A549 (cell line): ENCODE measurements around the gene VLDLR. TPM values are rescaled to one million over a fixed set of nuclear protein-coding genes. Genes with fewer than 3 reads are reported as not detected.

Experiments used
- ATAC-seq, 2 experiments: fragments of 200-7000 bp in 1 of 2; fragments of >200 bp in 1 of 2; cut with Nextera tagmentation in 1 of 2; cut with Tn5 transposase in 1 of 2; 3 replicates each; pipeline versions ENCODE4 v1.8.0 to v1.9.1; 2018 to 2020; ENCODE audit warnings: mild to moderate bottlenecking in 1 of 2, moderate library complexity in 1 of 2
- CTCF ChIA-PET: fragments of 300-600 bp; sonication (Branson Sonifier 250); formaldehyde crosslinking; extraction: SDS; loops from one replicate; lab custom pipeline; 2021; ENCODE audit warnings: antibody characterized with exemption, inconsistent platforms; lab: Yijun Ruan, JAX
- POLR2A ChIA-PET: fragments of 350-600 bp; formaldehyde crosslinking; extraction: SDS; loops from one replicate; lab custom pipeline; 2021; ENCODE audit warnings: antibody characterized with exemption, inconsistent platforms; lab: Yijun Ruan, JAX
- DNase-seq, 2 experiments: peaks; one replicate each; pipeline versions ENCODE4 v3.0.0 to v3.0.0-alpha.2; 2011 to 2016; ENCODE audit warnings: low read depth in 1 of 2, low spot score in 1 of 2
- FAIRE-seq: peaks from 2 replicates; lab custom pipeline; 2011; peaks lifted over from hg19 to GRCh38; lab: Jason Lieb, UNC
- H3K27ac ChIP-seq, 2 experiments: fragments of >200 bp; sonication (Bioruptor Twin); formaldehyde crosslinking; 3 replicates each; pipeline ENCODE4 v1.5.1; 2016 to 2017
- H3K4me1 ChIP-seq: fragments of >200 bp; sonication (Bioruptor Twin); formaldehyde crosslinking; 3 replicates; pipeline ENCODE4 v1.6.1; 2016
- H3K4me2 ChIP-seq: fragments of >200 bp; sonication (Bioruptor Twin); formaldehyde crosslinking; 3 replicates; pipeline ENCODE4 v1.6.1; 2016
- H3K4me3 ChIP-seq: fragments of >200 bp; sonication (Bioruptor Twin); formaldehyde crosslinking; 3 replicates; pipeline ENCODE4 v1.5.1; 2016
- H3K9me3 ChIP-seq: fragments of >200 bp; sonication (Bioruptor Twin); formaldehyde crosslinking; 3 replicates; pipeline ENCODE4 v1.6.1; 2016
- CBX2 ChIP-seq: fragments of 200-600 bp; sonication (generic); IDR thresholded peaks from 2 replicates; pipeline ENCODE4 v1.6.1; 2016; ENCODE audit warnings: low read depth, mild to moderate bottlenecking, borderline replicate concordance
- CBX8 ChIP-seq: fragments of 200-600 bp; sonication (generic); IDR thresholded peaks from 2 replicates; pipeline ENCODE4 v1.6.1; 2016
- CHD2 ChIP-seq: fragments of 150-350 bp; IDR thresholded peaks from 2 replicates; pipeline ENCODE4 v1.6.1; 2014; ENCODE audit warnings: low read length; ENCODE audit not compliant: partially characterized antibody
- ESRRA ChIP-seq: fragments of 150-350 bp; IDR thresholded peaks from 2 replicates; pipeline ENCODE4 v1.6.1; 2014; ENCODE audit warnings: mild to moderate bottlenecking, low read length, borderline replicate concordance
- FOSL2 ChIP-seq, 2 experiments: fragments of 450-650 bp in 1 of 2; fragments of >200 bp in 1 of 2; sonication (Bioruptor Twin) in 1 of 2; formaldehyde crosslinking; IDR thresholded peaks; 2 replicates each; pipeline versions ENCODE4 v1.5.0 to v1.6.1; 2016 to 2020; ENCODE audit warnings: mild to moderate bottlenecking in 1 of 2, moderate library complexity in 1 of 2
- FOXS1 ChIP-seq: fragments of 250-450 bp; sonication (Bioruptor Pico); IDR thresholded peaks from 2 replicates; pipeline ENCODE4 v1.5.0; 2020; ENCODE audit warnings: mild to moderate bottlenecking, moderate library complexity
- GATA3 ChIP-seq: IDR thresholded peaks from 2 replicates; pipeline ENCODE4 v1.6.1; 2012; ENCODE audit warnings: borderline replicate concordance
- HOXA7 ChIP-seq: fragments of 250-450 bp; sonication (Bioruptor Pico); IDR thresholded peaks from 2 replicates; pipeline ENCODE4 v1.5.0; 2020; ENCODE audit warnings: mild to moderate bottlenecking, moderate library complexity
- KDM1A ChIP-seq: fragments of 200-600 bp; sonication (generic); IDR thresholded peaks from 2 replicates; pipeline ENCODE4 v1.6.1; 2016; ENCODE audit warnings: low read depth, mild to moderate bottlenecking
- NFE2L2 ChIP-seq: fragments of 150-350 bp; conservative IDR thresholded peaks from 2 replicates; pipeline ENCODE4 v1.6.1; 2014; ENCODE audit warnings: low read length
- NR3C1 ChIP-seq: fragments of >200 bp; sonication (Bioruptor Twin); formaldehyde crosslinking; IDR thresholded peaks from 3 replicates; pipeline ENCODE4 v1.6.1; 2017
- RCOR1 ChIP-seq: fragments of 150-350 bp; IDR thresholded peaks from 2 replicates; pipeline ENCODE4 v1.6.1; 2014; ENCODE audit warnings: antibody characterized with exemption, low read length, low read depth
- TP53 ChIP-seq: fragments of 250-450 bp; sonication (Bioruptor Pico); IDR thresholded peaks from 2 replicates; pipeline ENCODE4 v1.5.0; 2021; ENCODE audit warnings: mild to moderate bottlenecking, moderate library complexity
- ZFP36 ChIP-seq: fragments of 450-650 bp; IDR thresholded peaks from 2 replicates; pipeline ENCODE4 v1.6.1; 2014; ENCODE audit warnings: borderline replicate concordance; ENCODE audit not compliant: partially characterized antibody
- WGBS: methylation state at CpG from one replicate; pipeline ENCODE4 v1.1.6; 2017; ENCODE audit errors: missing lambda C conversion rate; 5-methylcytosine and 5-hydroxymethylcytosine counted together
- polyA plus RNA-seq, 4 experiments: library from polyadenylated mRNA; depleted of rRNA in 3 of 4; stranded (reverse); fragments of >200 nt; fragmentation: RNase III in 1 of 4; extraction: RNeasy Plus Mini Kit Qiagen cat#74134 plus additional on column Dnase treatment in 1 of 4; gene quantifications; 2 replicates in 3 of 4; 3 replicates in 1 of 4; pipeline ENCODE4 v1.2.3, GENCODE V29; 2011 to 2017
- TF ChIP-seq, protein P1 (sequence below): fragments of 200-600 bp; sonication (generic); IDR thresholded peaks from 2 replicates; pipeline ENCODE4 v1.6.1; 2016; ENCODE audit warnings: antibody characterized with exemption, mild to moderate bottlenecking, moderate library complexity
- TF ChIP-seq, protein P2 (sequence below): IDR thresholded peaks from 2 replicates; pipeline ENCODE4 v1.6.1; 2012
- TF ChIP-seq, protein P3 (sequence below): fragments of >200 bp; sonication (Bioruptor Twin); formaldehyde crosslinking; IDR thresholded peaks from 3 replicates; pipeline ENCODE4 v1.5.1; 2016
- TF ChIP-seq, protein P4 (sequence below): fragments of >200 bp; sonication (Bioruptor Twin); formaldehyde crosslinking; IDR thresholded peaks from 3 replicates; pipeline ENCODE4 v1.6.1; 2016

Gene VLDLR
- polyA plus RNA-seq, 2 of the 4 experiments (the other 2 are of a cell fraction), result 27.9 to 49.0 TPM

DNA sequence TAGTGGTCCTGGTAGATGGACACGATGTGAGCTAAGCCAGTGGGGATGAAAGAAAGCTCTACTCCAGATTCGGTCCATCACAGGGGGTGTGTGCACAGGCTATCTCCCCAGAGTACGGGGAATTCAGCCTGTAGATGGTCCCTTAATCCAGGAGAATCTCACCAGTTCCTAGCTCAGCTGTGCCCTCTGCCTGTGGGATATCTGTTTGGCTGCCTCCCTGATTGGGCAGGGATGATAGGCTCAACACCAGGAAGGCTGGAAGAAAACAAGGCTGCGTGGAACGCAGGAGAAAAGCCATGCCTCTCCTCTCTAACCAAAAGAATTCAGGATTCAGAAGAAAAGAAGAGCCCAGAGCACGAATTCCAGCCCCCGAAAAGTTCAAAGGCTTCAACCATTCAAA is 40.9 kb downstream of the VLDLR start (continued):
- TF ChIP-seq TP53 (CRISPR knock-in tag), result no peak
- no peak for TF ChIP-seq CBX8
- TF ChIP-seq, protein P1, sequence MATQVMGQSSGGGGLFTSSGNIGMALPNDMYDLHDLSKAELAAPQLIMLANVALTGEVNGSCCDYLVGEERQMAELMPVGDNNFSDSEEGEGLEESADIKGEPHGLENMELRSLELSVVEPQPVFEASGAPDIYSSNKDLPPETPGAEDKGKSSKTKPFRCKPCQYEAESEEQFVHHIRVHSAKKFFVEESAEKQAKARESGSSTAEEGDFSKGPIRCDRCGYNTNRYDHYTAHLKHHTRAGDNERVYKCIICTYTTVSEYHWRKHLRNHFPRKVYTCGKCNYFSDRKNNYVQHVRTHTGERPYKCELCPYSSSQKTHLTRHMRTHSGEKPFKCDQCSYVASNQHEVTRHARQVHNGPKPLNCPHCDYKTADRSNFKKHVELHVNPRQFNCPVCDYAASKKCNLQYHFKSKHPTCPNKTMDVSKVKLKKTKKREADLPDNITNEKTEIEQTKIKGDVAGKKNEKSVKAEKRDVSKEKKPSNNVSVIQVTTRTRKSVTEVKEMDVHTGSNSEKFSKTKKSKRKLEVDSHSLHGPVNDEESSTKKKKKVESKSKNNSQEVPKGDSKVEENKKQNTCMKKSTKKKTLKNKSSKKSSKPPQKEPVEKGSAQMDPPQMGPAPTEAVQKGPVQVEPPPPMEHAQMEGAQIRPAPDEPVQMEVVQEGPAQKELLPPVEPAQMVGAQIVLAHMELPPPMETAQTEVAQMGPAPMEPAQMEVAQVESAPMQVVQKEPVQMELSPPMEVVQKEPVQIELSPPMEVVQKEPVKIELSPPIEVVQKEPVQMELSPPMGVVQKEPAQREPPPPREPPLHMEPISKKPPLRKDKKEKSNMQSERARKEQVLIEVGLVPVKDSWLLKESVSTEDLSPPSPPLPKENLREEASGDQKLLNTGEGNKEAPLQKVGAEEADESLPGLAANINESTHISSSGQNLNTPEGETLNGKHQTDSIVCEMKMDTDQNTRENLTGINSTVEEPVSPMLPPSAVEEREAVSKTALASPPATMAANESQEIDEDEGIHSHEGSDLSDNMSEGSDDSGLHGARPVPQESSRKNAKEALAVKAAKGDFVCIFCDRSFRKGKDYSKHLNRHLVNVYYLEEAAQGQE, result no peak
- TF ChIP-seq KDM1A, result no peak
- no peak for TF ChIP-seq HOXA7 (CRISPR knock-in tag)
- TF ChIP-seq ESRRA, result no peak
- no peak for TF ChIP-seq NFE2L2
- no peak for TF ChIP-seq CHD2
- TF ChIP-seq, protein P2, sequence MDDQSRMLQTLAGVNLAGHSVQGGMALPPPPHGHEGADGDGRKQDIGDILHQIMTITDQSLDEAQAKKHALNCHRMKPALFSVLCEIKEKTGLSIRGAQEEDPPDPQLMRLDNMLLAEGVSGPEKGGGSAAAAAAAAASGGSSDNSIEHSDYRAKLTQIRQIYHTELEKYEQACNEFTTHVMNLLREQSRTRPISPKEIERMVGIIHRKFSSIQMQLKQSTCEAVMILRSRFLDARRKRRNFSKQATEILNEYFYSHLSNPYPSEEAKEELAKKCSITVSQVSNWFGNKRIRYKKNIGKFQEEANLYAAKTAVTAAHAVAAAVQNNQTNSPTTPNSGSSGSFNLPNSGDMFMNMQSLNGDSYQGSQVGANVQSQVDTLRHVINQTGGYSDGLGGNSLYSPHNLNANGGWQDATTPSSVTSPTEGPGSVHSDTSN, result no peak
- no peak for TF ChIP-seq CBX2
- TF ChIP-seq GATA3, result no peak
- TF ChIP-seq, protein P3, sequence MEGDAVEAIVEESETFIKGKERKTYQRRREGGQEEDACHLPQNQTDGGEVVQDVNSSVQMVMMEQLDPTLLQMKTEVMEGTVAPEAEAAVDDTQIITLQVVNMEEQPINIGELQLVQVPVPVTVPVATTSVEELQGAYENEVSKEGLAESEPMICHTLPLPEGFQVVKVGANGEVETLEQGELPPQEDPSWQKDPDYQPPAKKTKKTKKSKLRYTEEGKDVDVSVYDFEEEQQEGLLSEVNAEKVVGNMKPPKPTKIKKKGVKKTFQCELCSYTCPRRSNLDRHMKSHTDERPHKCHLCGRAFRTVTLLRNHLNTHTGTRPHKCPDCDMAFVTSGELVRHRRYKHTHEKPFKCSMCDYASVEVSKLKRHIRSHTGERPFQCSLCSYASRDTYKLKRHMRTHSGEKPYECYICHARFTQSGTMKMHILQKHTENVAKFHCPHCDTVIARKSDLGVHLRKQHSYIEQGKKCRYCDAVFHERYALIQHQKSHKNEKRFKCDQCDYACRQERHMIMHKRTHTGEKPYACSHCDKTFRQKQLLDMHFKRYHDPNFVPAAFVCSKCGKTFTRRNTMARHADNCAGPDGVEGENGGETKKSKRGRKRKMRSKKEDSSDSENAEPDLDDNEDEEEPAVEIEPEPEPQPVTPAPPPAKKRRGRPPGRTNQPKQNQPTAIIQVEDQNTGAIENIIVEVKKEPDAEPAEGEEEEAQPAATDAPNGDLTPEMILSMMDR, result 0 out of 3 replicates have a peak, but pooled peaks have one; percentile 22
- TF ChIP-seq FOXS1, result no peak
- TF ChIP-seq RCOR1, result no peak

DNA sequence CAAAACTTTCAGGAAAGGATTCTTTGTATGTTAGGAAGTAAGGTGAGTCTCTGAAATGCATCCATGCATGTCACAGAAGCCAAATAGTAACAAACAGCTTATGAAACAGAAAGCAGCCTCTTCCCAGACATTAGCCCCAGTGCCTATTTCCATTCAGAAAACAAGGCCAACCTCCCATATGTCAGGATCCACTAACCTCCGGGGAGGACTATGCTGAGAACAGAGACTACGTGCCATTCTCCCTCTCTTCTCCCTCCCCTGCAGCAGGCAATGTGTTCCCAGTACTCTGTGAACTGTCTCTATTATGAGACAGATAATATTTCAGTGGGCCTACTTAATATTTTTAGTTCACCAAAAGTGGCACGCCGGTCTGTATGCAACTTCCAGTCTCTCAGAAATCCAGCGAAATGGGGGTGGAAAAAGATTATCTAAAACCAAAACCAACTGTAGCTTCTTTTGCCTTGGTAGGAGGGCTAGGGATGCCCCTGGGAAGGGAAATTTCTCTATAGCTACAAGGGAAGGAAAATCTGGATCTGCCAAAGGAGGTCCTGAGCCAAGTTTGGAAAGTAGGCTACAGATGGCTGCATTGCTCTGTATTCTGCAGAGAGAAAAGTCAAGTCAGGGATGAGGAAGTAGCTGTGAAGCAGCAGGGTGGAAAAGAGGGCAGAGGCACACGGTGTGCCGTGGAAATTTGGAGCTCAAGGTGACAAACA is 42.0 kb downstream of the VLDLR start:
- CTCF ChIA-PET, result interaction anchor here (0.6 to 1.3 kb wide), 5 partner anchors 11 to 487 kb away, joined by 3 read pairs; no protein-coding TSS in a partner anchor
- Histone ChIP-seq H3K27ac (no peak overlapping the region), H3K4me1 (no peaks in the 10 kb centered on the region), H3K4me3 (no peak overlapping the region), H3K9me3 (0 out of 3 replicates have a peak, but pooled peaks cover 4% of the 10 kb centered on the region), H3K4me2 (no peak overlapping the region)
- DNase-seq, result no peak
- WGBS, result 78% methylated on average over 7 of the region's 7 CpGs
- POLR2A ChIA-PET, result no interaction called here
- TF ChIP-seq NR3C1, result no peak
- FAIRE-seq, result no peak
- no peak for ATAC-seq

DNA sequence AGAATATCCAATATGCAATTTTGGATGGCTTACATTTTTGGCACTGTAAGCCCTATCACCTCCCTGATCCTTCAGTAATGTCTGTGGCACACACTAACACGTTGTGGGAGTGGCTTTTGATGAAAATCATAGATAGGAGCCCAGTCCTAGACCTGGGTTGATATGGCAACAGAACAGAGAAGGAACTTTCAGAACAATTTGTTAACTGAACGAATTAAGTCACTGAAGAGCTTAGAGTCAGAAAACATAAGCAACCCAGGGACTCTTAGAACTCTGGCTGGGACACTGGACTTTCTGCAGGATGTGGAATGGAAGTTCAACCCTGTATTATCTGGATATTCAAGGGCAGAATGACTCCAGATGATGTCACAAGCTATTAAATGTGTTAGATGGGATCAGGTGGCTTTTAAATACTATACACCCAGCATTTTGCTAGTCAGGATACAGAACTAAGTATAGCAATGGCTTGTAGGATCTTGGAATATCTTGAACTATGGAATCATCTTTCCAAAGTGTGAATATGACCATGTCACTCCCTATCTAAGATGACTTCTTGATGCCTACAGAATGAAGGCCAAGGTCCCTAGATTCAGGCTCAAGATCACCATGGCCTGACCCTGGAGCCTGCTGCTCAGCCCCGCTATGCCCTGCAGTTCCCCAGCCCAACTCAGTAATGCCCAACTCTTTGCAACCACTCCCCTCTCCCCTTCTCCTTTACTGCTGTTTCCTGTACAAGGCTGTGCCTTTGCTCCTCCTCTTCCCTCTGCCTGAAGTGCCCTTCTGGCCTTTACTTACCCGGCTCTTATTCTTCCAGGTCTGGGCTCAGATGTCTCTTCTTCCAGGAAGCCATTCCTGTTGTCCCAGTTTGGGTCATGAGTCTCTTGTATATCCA is 42.8 kb downstream of the VLDLR start:
- no peak for DNase-seq
- no peak overlapping the region for H3K4me3 ChIP-seq
- H3K4me2 ChIP-seq, result no peak overlapping the region
- 0 out of 3 replicates have a peak, but pooled peaks cover 4% of the 10 kb centered on the region for H3K9me3 ChIP-seq
- ChIA-PET CTCF (interaction anchor here (0.7 to 1.1 kb wide), 2 partner anchors 12 to 18 kb away, joined by 3 read pairs; no protein-coding TSS in a partner anchor), POLR2A (no interaction called here)
- no peak overlapping the region for H3K27ac ChIP-seq
- WGBS, result 53% methylated on average over 4 of the region's 4 CpGs
- H3K4me1 ChIP-seq, result no peaks in the 10 kb centered on the region
- ATAC-seq, result no peak
- FAIRE-seq, result no peak
- TF ChIP-seq ZFP36 (no peak), FOSL2 (IDR thresholded peaks at IDR 0.05) (no peak), FOSL2 (CRISPR knock-in tag; IDR thresholded peaks at IDR 0.05) (no peak)
- TF ChIP-seq, protein P1, result no peak
- TF ChIP-seq, protein P4, sequence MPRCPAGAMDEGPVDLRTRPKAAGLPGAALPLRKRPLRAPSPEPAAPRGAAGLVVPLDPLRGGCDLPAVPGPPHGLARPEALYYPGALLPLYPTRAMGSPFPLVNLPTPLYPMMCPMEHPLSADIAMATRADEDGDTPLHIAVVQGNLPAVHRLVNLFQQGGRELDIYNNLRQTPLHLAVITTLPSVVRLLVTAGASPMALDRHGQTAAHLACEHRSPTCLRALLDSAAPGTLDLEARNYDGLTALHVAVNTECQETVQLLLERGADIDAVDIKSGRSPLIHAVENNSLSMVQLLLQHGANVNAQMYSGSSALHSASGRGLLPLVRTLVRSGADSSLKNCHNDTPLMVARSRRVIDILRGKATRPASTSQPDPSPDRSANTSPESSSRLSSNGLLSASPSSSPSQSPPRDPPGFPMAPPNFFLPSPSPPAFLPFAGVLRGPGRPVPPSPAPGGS, result no peak
